Measurements from ENCODE around the gene DACH1. TPM values are rescaled to one million over a fixed set of nuclear protein-coding genes. Genes with fewer than 3 reads are reported as not detected.

DACH1 gene
- total and polyA plus RNA-seq, 2 of the 8 experiments (the other 6 are each of a cell fraction or from before 2014, with no cell fraction given): 0.12 to 0.67 TPM

- Histone ChIP-seq H3K9ac (replicated peaks in 1 of 4; ENCODE audit: extremely low read depth in 1 of 4, low read depth in 3 of 4, low read length in 3 of 4) (no peak overlapping the region), H3K14ac (ENCODE audit: insufficient read length) (no peak overlapping the region), H2BK20ac (ENCODE audit: low read length) (no peak overlapping the region), H2BK15ac (ENCODE audit: low read length) (no peak overlapping the region), H2BK12ac (ENCODE audit: low read depth, low read length) (peak overlapping the region; percentile 56; the same call in 1 of the 2 replicates), H3K79me1 (ENCODE audit: low read depth, low read length) (no peaks in the 10 kb centered on the region), H2AFZ (ENCODE audit: low read length) (peak overlapping the region; percentile 64; the same call in 1 of the 2 replicates), H2BK5ac (ENCODE audit: low read depth, low read length) (no peak overlapping the region; the same call in 1 of the 2 replicates), H3K56ac (replicated peaks; ENCODE audit: insufficient read length, low read depth, low read length) (no peak overlapping the region), H3K4me3 (ENCODE audit: extremely low read depth in 1 of 4, insufficient read depth in 2 of 4, low read depth in 3 of 4, low read length in 4 of 4) (no peak overlapping the region), H3K4me1 (replicated peaks in 1 of 4; ENCODE audit: control insufficient read depth in 3 of 4, insufficient read depth in 4 of 4, low read length in 3 of 4) (peaks cover 0 to 12% (median 4%) of the 10 kb centered on the region in 4 experiments; a peak in 5 of 7 replicates), H3K23ac (ENCODE audit: insufficient read length) (no peak overlapping the region), H3K79me2 (ENCODE audit: control insufficient read depth in 1 of 2, insufficient read depth in 2 of 2, low read length in 2 of 2) (no peaks in the 10 kb centered on the region), H3K4ac (replicated peaks; ENCODE audit: insufficient read length, low read depth, low read length) (no peak overlapping the region), H4K20me1 (replicated peaks in 1 of 2; ENCODE audit: control insufficient read depth in 1 of 2, insufficient read depth in 2 of 2, low read length in 2 of 2) (no peaks in the 10 kb centered on the region), H2AK5ac (ENCODE audit: low read depth, low read length) (no peak overlapping the region), H3K9me3 (ENCODE audit: insufficient read depth in 2 of 2, low read depth in 1 of 2, low read length in 1 of 2) (no peaks in the 10 kb centered on the region), H3K18ac (ENCODE audit: extremely low read depth, low read length) (no peak overlapping the region), H3K27me3 (replicated peaks in 1 of 4; ENCODE audit: control insufficient read depth in 3 of 4, extremely low read depth in 1 of 4, insufficient read depth in 3 of 4, low read length in 3 of 4) (peaks cover 0 to 1% (median 0%) of the 10 kb centered on the region in 4 experiments; a peak in 1 of 7 replicates), H3K23me2 (ENCODE audit: low read depth, low read length) (no peaks in the 10 kb centered on the region), H2BK120ac (replicated peaks; ENCODE audit: low read depth, low read length) (no peak overlapping the region), H4K8ac (ENCODE audit: extremely low read depth, insufficient read depth, low read length) (no peak overlapping the region), H4K5ac (ENCODE audit: insufficient read length, low read depth, low read length) (no peak overlapping the region), H3K27ac (ENCODE audit: low read depth, low read length) (no peak overlapping the region), H3K36me3 (ENCODE audit: control insufficient read depth in 2 of 4, insufficient read depth in 4 of 4, low read length in 3 of 4) (no peaks in the 10 kb centered on the region), H3K4me2 (ENCODE audit: insufficient read depth in 1 of 2, low read depth in 2 of 2, low read length in 2 of 2) (peak overlapping the region; percentile 37 to 47; a peak in 2 of 4 replicates), H4K91ac (replicated peaks; ENCODE audit: insufficient read length, low read length) (no peak overlapping the region)
- peak; percentile 45 for FAIRE-seq
- WGBS, 2 experiments (ENCODE audit: extremely low coverage in 1 of 2, insufficient coverage in 1 of 2, insufficient read length in 1 of 2, insufficient replicate concordance in 2 of 2, low coverage in 1 of 2, low lambda C conversion rate in 2 of 2, missing lambda C conversion rate in 1 of 2): 25% methylated on average over 2 of the region's 2 CpGs; no CpG with 5 or more reads in 1 of the 2 experiments
- TF ChIP-seq MAFK (IDR thresholded peaks at IDR 0.05; ENCODE audit: low read depth, low read length) (no peak), NRF1 (IDR thresholded peaks at IDR 0.05; ENCODE audit: low read depth, low read length) (no peak)
- DNase-seq (ENCODE audit: low read depth in 1 of 2, low spot score in 2 of 2): no peak
- POLR2A ChIA-PET (ENCODE audit: partially characterized antibody): no interaction called here
- CTCF ChIA-PET (ENCODE audit: partially characterized antibody): interaction anchor here (0.6 kb wide), 2 partner anchors 118 to 293 kb away, joined by 3 read pairs; no protein-coding TSS in a partner anchor
Measured at GRCh38 chr13:71758828-71759227, 108.2 kb downstream of the DACH1 start.

Data from H1 (cell line).